Stimulated activated CD4-positive, alpha-beta T cell treated with anti-CD3 and anti-CD28 coated beads, Interleukin-1b, Interleukin-23, amount 100 ng/mL, for 1 hour (primary cell): ENCODE results near the gene RBX1.
"Not testable (repeated sequence)": the region's sequence is repeated elsewhere in the genome, so short reads cannot be mapped to it uniquely, and the experiment has no call there.

Experiments
- DNase-seq, 2 donors: peaks; one replicate each; pipeline ENCODE4 v3.0.0-alpha.2; 2020; ENCODE audit warnings: low read depth in 2 of 2

RBX1 gene

DNA sequence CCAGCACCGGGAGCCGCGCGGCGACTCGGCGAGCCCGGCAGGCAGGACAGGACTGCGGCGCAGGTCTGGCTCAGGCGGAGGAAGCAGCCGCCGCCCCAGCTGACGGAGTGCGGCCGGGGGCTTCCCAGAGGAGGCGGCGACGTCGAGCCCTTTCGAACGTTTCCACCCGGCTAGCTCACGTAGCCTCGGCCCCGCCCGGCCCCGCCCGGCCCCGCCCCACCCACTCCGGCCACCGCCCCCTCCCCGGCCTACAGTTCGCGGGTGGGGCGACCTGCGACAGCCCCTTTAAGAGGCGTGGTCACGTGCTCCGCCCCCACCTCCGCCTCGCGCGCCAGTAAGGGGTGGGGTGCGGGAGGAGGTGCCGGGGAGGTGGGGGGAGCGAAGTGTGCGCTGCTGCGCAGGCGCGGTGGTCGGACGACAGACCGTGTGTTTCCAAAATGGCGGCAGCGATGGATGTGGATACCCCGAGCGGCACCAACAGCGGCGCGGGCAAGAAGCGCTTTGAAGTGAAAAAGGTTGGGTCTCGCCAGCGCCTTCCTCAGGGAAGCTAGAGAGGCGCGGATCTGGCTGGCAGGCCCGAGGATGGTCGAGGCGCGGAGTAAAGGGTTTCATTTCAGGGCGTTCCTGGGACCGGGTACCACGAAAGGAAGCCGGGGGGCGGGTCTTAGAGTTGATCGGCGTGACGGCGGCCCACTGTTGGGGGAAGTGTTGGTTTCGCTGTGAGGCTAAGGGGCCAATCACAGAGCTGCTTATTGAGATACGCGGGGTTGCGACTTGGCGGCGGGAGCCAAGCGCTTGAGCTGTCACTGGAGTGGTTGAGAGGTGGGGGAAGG is at the start of gene RBX1:
Gene RBX1, plus strand, starts transcription at position 417 of the 833 bp plus-strand sequence. Its CDS starts 21 bp downstream, at position 438.
- DNase-seq, result peak; percentile 97 to 99

DNA sequence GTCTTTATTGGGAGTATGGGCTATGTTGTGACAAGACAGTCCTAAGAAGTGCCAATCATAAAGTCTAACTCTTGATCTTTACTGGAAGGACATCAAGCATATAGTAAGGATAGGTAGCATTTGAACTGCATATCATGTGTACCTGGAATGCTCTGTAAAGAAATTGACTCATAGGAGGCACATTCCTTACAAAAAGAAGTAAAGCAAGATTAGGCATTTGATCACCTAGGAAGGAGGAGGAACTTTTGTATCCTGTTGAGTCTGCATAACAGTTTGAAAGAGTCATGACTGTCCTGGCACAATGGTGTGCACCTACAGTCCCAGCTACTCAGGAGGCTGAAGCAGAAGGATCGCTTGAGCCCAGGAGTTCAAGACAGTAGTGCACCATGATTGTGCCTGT is 47.1 kb upstream of the RBX1 start:
- DNase-seq, result no peak

DNA sequence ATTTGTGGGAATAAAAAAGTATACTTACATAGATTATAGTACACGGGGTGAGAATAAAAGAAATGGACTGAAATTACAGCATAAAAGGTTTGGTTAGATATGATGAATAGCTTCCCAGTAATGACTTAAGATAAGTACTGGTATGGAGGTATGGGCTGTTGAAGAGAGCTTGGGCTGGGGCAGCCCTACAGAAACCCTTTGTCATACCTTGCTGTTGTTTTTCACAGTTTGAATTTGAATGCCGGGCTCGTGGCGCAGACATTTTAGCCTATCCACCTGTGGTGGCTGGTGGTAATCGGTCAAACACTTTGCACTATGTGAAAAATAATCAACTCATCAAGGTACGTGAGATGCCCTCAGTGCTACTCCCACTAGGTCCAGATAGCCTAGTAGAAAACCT is 42.3 kb upstream of the RBX1 start:
- no peak for DNase-seq

DNA sequence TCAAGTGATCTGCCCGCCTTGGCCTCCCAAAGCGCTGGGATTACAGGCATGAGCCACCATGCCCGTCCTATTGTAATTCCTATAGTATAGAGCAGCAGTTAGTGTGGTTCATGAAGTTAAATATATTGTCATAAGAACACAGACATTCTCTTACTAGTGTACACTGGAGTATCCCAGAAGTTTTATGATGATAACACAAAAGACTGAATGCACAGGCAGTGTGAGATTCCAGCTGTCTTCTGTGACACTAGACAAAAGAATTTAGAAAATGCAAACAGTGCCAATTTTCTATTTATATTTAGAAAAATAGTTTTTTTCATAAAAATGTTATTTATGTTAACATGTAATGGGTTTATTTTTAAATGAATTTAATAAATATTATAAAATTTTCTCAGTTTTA is 39.4 kb upstream of the RBX1 start:
- DNase-seq, result no peak

DNA sequence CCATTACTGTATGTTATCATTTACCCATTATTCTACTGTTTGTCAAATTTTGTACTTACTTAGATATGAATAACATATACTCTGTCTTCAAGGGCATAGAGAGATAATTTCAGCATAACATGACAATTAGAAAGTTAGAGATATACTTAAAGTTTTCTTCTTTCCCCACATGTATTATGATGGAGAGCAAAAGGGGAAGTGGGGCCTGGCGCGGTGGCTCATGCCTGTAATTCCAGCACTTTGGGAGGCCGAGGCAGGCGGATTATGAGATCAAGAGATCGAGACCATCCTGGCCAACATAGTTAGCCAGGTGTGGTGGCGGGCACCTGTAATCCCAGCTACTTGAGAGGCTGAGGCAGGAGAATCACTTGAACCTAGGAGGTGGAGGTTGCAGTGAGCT is 38.2 kb upstream of the RBX1 start:
- DNase-seq, result not testable (repeated sequence)

DNA sequence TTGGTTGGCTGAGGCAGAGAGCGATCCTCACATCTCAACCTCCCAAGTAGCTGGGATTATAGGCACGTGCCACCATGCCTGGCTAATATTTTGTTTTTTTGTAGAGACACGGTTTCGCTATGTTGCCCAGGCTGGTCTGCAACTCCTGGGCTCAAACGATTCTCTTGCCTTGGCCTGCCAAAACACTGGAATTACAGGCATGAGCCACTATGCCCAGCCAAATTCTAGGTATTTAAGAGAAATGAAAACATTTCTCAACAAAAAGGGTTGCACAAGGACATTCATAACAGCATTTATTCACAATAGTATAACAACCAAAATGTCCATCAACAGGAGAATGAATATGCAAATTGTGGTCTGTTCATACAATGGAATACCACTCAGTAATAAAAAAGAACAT is 31.7 kb upstream of the RBX1 start:
- no peak for DNase-seq

DNA sequence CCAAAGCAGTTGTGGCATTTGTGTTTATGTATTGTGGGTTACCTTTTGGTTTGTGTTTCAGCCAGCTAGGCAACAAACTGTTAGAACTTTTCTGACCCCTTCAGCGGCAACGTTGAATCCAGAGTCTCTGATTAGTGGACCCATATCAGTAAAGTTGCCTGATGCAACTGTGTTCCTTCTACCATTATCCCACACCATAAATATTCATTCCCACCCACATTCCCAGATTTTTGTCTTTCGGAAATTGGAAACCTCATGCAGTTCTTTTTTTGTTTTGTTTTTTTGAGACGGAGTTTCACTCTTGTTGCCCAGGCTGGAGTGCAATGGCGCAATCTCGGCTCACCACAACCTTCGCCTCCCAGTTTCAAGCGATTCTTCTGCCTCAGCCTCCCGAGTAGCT is 30.7 kb upstream of the RBX1 start:
- DNase-seq, result no peak

DNA sequence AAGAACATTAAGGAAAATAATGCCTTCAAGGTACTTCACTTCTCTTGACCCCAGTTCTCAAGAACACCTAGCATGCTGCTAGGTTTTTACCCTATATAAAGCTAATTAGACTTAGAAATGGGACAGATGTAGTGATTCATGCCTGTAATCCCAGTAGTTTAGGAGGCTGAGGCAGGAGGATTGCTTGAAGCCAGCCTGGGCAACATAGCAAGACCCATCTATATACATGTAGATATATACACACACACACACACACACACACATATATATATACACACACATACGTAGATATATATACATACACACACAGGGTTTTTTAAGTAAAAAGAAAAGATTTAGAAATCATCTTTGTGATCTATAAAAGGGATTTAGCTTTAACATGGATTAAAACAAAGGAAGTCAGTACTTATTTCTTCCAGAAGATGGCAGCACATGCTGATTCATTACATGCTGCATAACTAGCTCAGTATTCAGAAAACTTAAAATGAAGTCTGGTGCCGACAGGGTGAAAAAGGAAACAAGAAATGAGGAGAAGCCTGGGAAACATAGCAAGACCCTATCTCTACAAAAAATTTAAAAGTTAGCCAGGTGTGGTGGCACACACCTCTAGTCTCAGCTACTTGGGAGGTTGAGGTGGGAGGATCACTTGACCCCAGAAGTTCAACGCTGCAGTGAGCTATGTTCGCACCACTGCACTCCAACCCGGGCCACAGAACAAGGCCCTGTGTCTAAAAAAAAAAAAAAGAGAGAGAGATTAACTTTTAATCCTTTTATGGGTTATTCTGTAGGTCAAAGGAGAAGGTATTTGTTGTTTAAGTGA is 28.5 kb upstream of the RBX1 start:
- no peak for DNase-seq

DNA sequence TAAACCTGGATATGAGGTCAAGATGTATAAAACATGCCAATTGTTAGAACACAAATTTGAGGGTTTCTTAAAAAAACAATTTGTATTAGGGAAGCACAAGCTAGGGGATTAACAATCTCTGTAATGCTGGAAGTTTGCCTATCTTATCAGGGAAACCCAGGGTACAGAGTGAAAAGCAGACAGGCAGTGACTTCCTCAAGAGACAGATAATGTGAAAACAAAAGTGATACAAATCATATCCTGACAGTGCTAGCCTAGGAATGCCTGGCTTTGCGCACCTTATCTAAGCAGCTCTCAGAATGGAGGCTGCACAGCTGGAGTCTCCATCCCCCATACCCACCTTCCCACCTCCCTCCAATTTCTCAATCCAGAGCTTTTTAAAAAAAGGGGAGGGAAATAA is 22.5 kb upstream of the RBX1 start:
- DNase-seq, result no peak

DNA sequence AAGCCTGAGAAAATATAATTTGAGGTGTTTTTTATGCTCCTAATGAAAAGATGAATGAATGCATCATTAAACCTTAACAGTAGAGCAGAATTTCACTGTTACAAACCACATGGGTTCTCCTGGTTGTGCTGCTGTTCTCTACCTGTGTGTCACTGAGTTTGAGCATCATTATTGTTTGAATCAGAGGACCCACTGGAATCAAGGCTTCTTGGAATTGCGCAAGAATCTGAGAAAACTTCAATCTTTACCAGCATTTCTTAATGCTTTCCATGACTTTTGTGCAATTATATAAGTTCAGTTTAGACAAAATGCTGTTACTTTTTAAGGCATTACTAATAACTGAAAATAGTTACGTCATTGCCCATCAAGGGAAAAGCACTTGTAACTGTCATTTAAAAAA is 18.8 kb upstream of the RBX1 start:
- DNase-seq, result no peak

DNA sequence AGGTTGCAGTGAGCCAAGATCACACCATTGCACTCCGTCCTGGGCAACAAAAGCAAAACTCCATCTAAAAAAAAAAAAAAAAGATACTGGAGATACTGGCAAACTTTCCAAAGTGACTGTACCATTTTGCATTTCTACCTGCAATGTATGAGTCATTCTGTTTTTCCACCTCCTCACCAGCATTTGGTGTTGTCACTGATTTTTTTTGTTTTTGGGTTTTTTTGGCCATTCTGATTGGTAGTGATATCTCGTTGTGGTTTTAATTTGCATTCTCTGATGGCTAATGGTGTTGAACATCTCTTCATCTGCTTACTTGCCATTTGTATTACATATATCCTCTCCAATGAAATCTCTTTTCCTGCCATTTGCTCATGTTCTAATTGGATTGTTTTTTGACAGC is 12.0 kb upstream of the RBX1 start:
- no peak for DNase-seq

DNA sequence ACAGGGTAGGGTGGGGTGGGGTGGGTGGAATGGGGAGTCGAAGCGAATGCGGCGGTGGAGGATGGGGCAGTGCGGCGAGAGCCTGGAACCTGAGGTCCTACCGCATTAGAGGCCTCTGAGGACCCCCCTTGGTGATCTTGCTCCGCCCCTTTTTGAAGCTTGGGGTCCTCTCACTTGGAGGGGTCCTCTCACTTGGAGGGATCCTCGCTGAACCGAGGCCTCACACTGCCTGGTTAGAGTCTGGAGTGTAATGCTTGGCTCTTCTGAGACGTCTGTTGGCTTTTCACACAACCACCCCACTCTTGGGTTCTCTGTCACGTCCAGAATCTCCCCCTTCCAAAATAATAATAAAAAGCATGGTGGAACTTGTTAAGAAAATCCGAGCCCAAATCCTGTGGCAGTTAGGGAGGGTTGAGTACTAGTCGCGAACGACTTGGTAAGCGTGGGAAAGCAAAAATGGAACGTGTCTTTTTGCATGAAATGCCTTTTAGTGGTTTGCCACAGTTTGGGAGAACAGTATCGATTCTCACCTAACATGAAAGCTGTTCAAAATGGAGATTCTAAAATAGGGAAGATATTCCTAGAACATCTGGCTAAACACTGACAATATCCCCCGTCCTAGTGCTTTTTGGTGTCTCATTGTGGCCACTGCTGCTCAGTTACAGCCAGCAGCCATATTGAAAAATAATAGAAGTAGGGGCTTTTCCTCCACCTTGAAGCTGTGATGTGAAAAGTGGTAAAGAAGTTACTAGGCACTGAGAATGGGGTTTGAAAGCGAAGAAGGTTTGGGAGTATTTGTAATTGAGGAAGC is 822 bp downstream of the RBX1 start:
- DNase-seq, result no peak

DNA sequence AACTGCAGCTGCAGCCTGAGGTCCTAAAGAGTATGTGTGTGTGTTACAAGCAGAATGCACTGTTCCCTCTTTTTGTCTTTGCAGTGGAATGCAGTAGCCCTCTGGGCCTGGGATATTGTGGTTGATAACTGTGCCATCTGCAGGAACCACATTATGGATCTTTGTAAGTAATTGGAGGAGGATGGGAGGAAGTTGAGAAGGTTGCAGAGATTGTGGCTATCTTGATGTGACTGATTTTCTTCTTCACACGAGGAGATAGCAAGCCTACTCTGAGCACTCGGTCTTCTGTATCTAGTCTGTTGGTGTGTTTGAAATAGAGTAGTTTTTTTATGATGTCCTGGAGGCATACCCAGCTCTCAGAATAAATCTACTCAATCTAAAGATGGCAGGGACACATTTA is 2.3 kb downstream of the RBX1 start:
- no peak for DNase-seq

DNA sequence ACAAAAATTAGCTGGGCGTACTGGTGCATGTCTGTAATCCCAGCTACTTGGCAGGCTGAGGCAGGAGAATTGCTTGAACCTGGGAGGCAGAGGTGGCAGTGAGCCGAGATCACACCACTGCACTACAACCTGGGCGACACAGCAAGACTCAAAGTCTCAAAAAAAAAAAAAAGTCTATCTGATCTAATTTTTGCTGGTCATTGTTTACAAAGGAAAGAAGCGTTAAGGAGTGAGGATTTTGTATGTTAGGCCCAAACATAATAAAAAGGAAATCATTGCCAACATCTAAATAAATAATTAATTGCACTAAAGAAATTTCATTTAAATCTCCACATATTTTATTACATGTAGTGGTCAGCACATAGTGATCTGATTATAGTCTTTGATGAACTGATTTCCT is 2.9 kb downstream of the RBX1 start:
- no peak for DNase-seq

DNA sequence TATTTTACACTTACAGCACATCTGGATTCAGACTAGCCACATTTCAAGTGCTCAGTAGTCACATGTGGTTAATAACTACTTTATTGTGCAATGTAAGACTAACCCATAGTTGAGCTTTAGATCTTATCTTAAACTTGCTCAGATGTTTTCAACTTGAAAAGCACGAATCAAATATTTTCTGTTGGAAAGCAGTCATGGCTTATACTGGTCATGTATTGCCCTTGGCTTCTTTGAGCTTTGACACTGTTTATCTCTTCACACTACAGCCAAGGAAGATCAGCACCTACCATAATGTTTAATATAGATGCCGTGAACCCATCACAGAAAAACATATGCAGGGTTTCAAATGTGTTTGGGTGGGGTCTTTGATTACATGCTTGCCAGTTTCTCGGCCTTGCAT is 4.4 kb downstream of the RBX1 start:
- DNase-seq, result no peak

DNA sequence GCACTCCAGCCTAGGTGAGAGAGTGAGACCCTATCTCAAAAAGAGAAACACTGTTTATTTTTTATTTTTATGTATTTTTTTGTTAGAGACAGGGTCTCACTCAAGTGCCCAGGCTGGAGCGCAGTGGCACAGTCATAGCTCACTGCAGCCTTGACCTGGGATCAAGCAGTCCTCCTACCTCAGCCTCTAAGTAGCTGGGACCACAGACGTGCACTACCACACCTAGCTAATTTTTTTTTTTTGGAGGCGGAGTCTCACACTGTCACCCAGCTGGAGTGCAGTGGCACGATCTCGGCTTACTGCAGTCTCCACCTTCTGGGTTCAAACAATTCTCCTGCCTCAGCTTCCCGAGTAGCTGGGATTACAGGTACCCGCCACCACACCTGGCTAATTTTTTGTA is 6.4 kb downstream of the RBX1 start:
- no peak for DNase-seq

DNA sequence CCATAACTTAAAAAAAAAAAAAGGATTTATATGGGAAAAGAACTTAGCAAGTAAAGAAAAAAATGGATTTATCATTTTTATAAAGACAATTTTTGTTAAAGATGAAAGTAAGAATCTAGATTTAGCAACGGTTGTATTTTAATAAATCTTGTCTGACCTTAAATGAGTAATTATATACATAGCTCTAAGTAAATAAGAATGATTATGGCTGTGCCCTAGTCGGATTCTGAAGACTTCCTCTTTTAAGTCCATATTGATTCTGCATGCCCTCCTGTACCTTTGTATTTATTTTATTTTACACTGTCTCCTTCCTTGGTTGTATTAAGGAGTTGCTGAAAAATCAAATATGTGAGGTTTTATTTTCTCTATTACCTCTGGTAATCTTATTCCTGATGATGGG is 7.1 kb downstream of the RBX1 start:
- DNase-seq, result no peak

DNA sequence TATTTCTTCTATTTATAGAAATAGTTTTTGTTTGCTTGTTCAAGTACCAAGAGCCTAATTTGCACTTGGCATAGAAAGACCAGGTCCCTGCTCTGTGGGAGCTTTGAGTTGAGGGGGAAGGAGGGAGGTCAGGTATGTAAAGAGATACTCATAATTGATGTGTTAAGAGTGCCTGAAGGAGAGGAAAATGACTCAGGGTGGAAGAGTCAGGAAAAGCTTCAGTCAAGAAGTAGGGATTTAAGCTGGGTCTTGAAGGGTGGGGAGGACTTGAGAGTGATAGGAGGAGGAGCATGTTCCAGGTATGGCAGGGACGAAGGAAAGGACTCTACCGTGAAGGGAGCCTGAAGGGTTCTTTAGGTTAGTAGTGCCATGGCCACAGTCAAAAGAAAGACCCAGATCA is 9.0 kb downstream of the RBX1 start:
- no peak for DNase-seq

DNA sequence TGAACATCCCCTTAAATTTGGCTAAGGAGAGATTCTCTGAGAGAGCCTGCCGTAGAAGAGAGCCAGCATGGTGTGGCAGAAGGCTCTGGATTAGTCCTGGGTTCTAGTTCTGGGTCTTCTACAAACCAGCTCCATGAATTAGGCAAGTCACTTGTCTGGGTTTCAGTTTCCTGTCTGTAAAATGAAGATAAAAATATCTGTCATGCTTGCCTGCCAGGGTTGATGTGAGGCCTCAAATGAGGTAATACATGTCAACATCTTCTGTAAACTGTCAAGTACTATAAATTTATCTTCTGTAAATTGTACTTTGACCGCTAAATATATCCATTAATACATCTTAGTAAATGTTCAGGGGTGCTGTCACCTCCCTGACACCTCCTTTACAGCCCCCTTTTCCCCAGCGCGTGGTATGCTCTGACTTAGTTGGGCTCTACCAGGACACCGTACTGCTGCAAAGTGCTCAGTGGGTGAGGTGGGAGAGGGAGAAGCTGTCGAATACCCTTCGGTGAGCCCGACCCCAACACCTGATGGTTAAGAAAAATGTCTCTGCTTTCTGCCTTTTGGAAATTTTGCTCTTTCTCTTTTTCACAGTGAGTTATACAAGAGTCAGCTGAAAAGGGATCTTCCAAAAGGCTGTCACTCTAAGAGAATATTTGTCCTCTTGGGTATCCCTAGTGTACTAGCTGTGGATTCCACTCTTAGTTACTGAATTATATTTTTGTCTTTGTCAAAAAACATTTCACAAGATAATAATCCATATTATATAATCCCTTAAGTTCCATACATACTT is 15.0 kb downstream of the RBX1 start:
- no peak for DNase-seq

DNA sequence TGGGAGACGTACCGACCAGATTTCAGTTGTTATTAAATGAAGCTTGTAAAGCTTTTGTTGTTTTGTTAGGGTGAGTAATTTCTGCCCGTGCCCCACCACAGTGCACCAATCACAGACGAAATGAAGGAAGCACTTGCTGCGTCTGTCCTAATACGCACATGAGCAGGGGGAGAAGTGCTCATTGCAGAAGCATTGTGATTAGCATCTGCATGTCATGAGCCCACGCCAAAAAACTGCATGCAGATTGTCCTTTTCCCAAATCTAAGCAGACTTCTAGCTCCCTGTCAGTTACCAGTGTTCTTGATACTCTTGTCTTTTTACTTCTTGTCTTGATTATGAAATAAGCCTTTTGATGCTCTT is 15.5 kb downstream of the RBX1 start:
- no peak for DNase-seq

DNA sequence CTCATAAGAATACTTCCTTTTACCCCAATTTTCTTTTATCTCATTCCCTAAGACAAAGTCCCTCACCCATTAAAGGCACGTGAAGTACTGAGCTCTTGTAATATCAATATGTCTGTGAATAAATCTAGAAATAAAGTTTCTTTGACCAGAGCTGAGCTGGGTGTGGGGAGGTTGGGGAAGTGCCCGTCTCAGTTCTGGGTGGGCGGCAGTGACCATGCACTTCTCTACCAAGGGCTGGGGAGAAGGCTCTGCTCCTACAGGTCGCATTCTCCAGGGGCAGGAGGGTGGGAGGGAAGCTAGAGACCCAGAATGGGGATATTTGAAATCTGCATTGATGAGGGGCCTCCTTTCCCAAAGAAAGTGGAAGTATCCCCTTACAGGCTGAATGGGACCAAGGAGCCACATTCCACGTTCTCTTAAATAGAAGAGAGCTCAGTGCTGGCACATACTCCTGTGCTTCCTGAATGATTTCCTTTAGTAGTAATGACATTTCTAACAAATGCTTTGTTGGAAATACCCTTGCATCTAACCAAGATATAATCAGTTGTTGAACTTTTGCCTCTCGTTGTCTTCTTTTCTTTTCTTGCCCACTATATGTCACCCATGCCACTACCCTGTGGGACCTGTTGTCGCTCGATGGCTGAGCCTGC is 16.1 kb downstream of the RBX1 start:
- no peak for DNase-seq
